ENCODE measurements around the gene CRYGN.

Gene CRYGN

DNA sequence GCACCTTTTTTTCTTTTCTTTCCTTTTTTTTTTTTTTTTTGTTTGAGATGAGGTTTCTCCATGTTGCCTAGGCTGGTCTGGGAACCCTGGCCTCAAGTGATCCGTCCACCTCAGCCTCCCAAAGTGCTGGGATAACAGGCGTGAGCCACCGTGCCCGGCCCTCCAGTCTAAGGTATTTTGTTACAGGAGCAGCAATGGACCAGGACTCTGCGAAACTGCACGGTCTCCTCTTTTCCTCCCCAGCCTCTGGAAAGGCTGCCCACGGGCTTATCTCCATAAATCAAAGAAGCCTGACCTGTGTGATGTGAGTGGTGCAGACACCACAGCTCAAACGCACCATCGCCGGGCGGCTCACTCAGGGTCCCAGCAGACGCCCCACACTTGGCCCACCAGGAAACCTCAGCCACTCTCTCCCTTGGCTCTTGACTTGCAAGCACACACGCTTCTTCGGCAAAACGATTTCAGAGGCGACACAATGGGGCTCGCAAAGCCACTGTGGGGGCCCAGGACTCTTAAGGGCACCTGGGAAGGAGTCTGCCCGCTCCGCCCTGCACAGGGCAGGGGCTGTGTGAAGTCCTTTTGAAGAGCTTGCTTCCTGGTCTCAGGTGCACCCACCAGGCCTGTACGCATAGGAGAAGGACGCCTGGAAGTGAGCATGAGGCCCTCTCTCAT is 50.7 kb downstream of the CRYGN start:
- DNase-seq, result no peak

DNA sequence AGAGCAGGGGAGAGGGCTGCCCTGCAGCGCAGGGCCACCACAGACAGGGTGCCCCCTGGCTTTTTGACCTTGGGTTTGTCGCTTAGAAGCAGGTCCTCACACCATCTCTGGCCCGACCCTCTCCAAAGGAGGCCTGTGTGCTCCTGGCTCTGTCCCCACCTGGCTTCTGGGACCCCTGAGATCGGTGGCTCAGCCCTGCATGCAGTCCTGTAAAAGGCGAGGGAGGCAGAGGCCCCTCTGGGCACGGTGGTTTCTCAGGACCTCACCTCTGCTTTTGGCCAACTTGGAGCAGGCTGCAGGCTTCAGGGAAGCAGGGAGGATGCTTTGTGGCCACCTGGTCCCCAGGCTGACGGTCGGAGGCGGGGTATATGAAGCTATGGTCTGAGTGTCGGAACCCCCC is 51.5 kb downstream of the CRYGN start:
- no peak for DNase-seq

DNA sequence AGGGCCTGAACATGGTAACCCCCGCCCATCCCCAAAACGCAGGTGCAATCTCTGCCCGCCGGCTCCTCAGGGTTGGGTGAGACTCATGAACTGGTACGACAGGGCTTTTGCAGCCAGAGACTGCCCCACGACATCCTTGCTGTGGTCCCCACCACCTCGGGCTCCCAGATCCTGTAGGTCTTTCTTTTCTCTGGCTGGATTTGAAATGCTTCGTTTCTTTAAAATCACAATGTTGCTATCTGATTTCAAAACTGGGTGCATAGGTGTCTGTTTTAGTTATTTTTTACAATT is 52.0 kb downstream of the CRYGN start:
- no peak for DNase-seq

DNA sequence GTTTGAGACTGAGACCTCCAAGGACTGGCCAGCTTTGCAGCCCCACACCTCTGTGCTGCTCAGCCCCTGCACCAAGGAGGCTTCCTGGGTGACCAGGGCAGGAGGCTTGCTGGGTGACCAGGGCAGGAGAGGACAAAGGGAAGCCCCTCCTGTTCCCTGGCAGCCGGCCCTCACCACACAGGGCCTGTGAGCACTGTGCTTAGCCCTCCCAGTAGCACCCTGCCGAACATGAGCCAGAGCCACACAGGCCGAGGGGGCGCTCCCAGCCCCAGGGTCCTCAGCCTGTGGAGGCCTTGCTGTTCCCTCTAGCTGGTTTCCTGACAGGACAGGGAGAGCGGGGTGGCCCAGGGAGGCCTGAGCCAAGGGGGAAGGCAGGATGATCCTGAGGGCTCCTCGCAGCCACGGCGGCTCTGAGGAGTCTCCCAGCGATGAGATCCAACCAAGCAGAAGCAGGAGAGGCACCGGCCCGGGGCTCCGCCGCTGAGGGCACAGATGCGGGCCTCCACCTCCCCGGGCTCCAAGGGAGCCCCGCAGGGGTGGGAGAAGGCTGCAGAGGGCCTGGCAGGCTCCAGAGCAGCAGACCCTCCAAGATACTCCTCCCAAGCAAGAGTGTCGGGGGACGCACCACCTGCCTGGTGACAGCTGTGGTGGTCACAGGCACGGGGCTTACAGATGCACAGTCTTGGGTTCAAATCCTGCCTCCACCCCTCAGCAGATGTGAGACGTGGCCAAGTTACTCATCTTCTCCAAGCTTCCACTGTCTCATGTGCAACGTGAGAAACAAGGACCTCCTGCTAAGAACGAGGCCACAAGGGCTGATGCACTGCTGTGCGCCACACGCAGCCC is 52.6 kb downstream of the CRYGN start:
- DNase-seq, result no peak

GRCh38 chr7:151386301-151387160 is 53.4 kb downstream of the CRYGN start:
- DNase-seq, result no peak

GRCh38 chr7:151385626-151386300 is 54.2 kb downstream of the CRYGN start:
- DNase-seq, result no peak

GRCh38 chr7:151384776-151385625 is 54.9 kb downstream of the CRYGN start:
- no peak for DNase-seq

DNA sequence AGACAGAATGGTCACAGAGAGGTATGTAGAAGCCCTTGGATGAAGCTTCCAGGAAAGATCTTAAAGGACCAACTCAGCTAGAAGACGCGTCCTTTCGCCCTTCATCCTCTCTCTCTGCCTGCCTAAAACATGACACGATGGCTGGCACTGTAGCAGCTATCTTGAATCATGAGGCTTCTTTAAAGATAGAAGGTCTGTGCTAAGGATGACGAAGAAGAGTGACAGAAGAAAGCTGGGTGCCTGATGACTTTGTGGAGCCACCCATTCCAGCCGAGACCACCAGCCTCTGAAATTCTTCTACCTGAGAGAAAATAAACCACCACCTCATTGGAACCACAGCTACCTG is 55.6 kb downstream of the CRYGN start:
- DNase-seq, result no peak

- DNase-seq, result no peak
Measured at GRCh38 chr7:151383638-151384351, 56.1 kb downstream of the CRYGN start.

DNA sequence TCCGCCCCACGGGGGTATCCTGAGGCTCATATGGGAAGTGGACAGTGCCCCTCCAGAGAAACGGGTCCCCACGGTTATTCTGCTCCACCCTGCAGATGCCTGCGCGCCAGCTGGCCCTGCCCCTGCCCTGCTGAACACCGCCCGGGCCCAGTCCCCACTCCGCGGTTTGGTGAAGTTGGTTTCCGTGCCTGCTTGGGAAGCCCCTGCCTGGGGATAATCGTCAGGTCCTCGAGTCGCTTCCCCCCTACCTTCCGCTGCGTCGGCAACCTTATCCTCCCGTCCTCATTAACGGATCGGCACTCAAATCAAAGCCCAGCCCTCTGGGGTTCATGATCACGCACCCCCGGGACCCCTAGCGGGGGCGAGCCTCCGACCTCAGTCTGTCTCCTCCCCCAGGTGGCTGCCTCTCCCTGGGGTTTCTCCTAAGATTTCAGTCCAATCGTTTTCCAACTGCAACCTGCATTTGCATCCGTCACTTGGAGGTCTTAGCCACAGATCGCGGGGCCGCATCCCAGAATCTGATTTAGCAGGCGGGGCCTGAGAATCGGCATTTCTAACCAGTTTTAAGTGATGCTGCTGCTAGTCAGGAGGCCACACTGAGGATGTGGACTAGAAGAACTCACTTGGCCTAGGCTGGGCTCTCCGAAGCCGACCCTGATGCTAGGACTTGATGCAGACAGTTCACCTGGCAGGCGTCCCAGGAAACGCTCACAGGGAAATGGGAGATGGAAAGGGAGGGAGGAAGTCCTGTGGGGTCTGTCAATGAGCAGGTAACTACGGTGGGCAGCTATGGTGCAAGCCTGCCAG is 57.7 kb downstream of the CRYGN start:
- peak; percentile 62 for DNase-seq

GRCh38 chr7:151381348-151382078 is 58.4 kb downstream of the CRYGN start:
- DNase-seq, result no peak

DNA sequence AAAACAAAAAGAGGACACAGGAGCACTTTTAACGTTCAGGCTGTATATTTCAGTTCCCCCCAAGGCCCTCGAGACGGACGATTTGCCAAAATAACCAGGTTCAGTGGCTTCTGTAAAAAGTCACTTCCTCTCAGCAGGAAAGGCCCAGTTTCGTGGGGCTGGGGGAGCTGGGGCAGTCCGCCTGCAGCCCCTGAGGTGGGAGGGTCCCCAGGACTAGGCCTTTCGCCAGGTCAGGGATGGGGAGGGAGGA is 58.9 kb downstream of the CRYGN start:
- DNase-seq, result no peak

- no peak for DNase-seq
Measured at GRCh38 chr7:151380199-151381097, 59.5 kb downstream of the CRYGN start.

DNA sequence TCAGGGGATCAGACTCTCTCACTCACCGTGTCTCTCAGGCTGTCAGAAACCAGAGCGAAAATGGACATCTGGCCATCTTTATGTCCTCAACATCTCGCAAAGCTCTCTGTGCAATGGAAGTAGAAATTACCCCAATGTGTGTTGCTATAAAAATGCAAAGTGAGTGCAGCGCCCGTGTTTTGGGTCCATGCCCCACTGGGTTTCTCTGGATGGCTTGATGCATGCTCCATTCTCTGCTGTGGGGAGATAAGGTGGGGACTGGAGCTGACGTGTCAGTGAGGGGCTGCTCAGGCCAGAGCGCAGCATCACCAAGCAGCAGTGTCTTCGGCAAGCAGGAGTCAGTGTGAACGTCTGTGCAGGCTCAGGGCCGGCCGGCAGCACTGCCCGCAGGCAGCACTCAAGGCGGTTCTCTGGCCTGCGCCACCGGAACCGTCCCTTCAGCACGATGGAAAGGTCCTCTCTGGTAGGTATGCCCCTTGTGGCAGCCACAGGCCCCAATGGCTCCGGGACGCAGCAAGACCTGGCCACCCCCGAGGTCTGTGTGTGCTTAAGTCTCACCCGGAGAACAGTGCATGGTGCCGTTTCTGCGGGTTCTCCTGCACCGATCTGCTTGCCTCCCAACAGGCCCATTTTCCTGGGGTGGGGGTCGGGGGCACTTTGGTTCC is 60.3 kb downstream of the CRYGN start:
- no peak for DNase-seq

DNA sequence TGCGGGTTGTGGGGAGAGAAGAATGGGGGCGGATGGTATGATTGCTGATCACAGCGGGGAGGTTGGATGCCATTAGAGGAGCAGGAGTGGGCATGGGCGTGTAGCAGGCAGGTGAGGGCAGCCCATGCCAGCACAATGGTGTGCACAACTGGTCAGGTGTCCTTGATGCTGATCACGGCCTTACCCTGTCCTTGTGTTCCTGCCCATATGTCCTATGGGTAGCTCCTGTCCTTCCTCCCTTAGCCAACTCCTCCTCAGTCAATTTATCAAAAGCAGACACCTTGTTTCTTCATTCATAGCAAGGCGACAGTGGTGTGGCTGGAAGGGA is 60.8 kb downstream of the CRYGN start:
- no peak for DNase-seq

All from NCI-H1092 (cell line).